Thoracic aorta (tissue), 2 donors: ENCODE measurements around the gene MRPL20. TPM values are rescaled to one million over a fixed set of nuclear protein-coding genes. Genes with fewer than 3 reads are reported as not detected.

ENCODE experiments used
- ATAC-seq: fragments of 150-250 bp; one replicate; pipeline ENCODE4 v1.8.0; 2017; ENCODE audit warnings: low read depth; ENCODE audit not compliant: insufficient number of reproducible peaks, low FRiP score
- DNase-seq: peaks from one replicate; pipeline ENCODE4 v3.0.0-alpha.2; 2020; ENCODE audit warnings: low spot score
- H3K27ac ChIP-seq, 2 donors: fragments of 200-600 bp; sonication (generic); 1 replicate in 1 of 2; 2 replicates in 1 of 2; pipeline ENCODE4 v1.5.1; 2016; ENCODE audit warnings: mild to moderate bottlenecking in 2 of 2, moderate library complexity in 2 of 2
- H3K27me3 ChIP-seq: fragments of 200-600 bp; sonication (generic); replicated peaks from 2 replicates; pipeline ENCODE4 v1.6.0; 2016; ENCODE audit warnings: mild to moderate bottlenecking; ENCODE audit not compliant: insufficient read depth
- H3K36me3 ChIP-seq: fragments of 200-600 bp; sonication (generic); one replicate; pipeline ENCODE4 v1.5.1; 2016
- H3K4me1 ChIP-seq, 2 donors: fragments of 200-600 bp; sonication (generic); 1 replicate in 1 of 2; 2 replicates in 1 of 2; pipeline versions ENCODE4 v1.5.1 to v1.6.0; 2016; ENCODE audit warnings: low read depth in 2 of 2, mild to moderate bottlenecking in 1 of 2; ENCODE audit not compliant: control insufficient read depth in 1 of 2
- H3K4me3 ChIP-seq: fragments of 200-600 bp; sonication (generic); 2 replicates; pipeline ENCODE4 v1.5.1; 2016; ENCODE audit warnings: mild to moderate bottlenecking
- H3K9me3 ChIP-seq: fragments of 200-600 bp; sonication (generic); 2 replicates; pipeline ENCODE4 v1.5.1; 2016
- CTCF ChIP-seq: fragments of 200-600 bp; sonication (generic); IDR thresholded peaks from one replicate; pipeline ENCODE4 v1.5.1; 2019; ENCODE audit warnings: antibody characterized with exemption
- total RNA-seq, 2 donors: library from RNA; depleted of rRNA; stranded (reverse); fragments of >200 nt; gene quantifications; one replicate each; pipeline versions ENCODE4 v1.1.0 to v1.2.3, GENCODE V29; 2016

MRPL20 gene
- total RNA-seq, 2 donors from 2014 or later, result 96.9 to 121 TPM

- Histone ChIP-seq H3K36me3 (peaks cover 7% of the 10 kb centered on the region), H3K4me3 (peak within 1 kb of the TSS; percentile 81), H3K4me1 (peaks cover 22 to 29% of the 10 kb centered on the region in 2 donors), H3K27me3 (no peaks in the 10 kb centered on the region), H3K9me3 (no peaks in the 10 kb centered on the region), H3K27ac (peak within 1 kb of the TSS; percentile 95 to 99)
- TF ChIP-seq CTCF, result peak; percentile 22
- ATAC-seq (peak; percentile 91), DNase-seq (peak; percentile 96)
Measured at GRCh38 chr1:1374929-1375662, 32.0 kb downstream of the MRPL20 start, which contains the start of gene AURKAIP1. Gene AURKAIP1 (minus strand): TSS chr1:1375207. CDS start chr1:1374756, 451 bp downstream.

GRCh38 chr1:1374589-1374928 lies 32.5 kb downstream of the MRPL20 start:
- peak overlapping the region; percentile 95 to 99 for H3K27ac ChIP-seq
- H3K9me3 ChIP-seq, result no peaks in the 10 kb centered on the region
- H3K27me3 ChIP-seq, result no peaks in the 10 kb centered on the region
- TF ChIP-seq CTCF, result no peak
- H3K4me1 ChIP-seq, result peaks cover 22 to 29% of the 10 kb centered on the region in 2 donors
- DNase-seq (no peak), ATAC-seq (no peak)
- peaks cover 7% of the 10 kb centered on the region for H3K36me3 ChIP-seq
- H3K4me3 ChIP-seq, result peak overlapping the region; percentile 81

GRCh38 chr1:1373815-1374588 lies 33.1 kb downstream of the MRPL20 start:
- Histone ChIP-seq H3K27me3 (no peaks in the 10 kb centered on the region), H3K4me1 (peaks cover 22 to 29% of the 10 kb centered on the region in 2 donors), H3K4me3 (peak overlapping the region; percentile 81), H3K27ac (peak overlapping the region in 1 of 2 donors; percentile 99), H3K9me3 (no peaks in the 10 kb centered on the region), H3K36me3 (peaks cover 7% of the 10 kb centered on the region)
- DNase-seq, result no peak
- TF ChIP-seq CTCF, result no peak
- no peak for ATAC-seq

- no peaks in the 10 kb centered on the region for H3K9me3 ChIP-seq
- DNase-seq (no peak), ATAC-seq (no peak)
- H3K4me1 ChIP-seq, result peaks cover 22 to 29% of the 10 kb centered on the region in 2 donors
- no peaks in the 10 kb centered on the region for H3K27me3 ChIP-seq
- H3K4me3 ChIP-seq, result no peak overlapping the region
- TF ChIP-seq CTCF, result no peak
- H3K27ac ChIP-seq, result no peak overlapping the region
- peaks cover 7% of the 10 kb centered on the region for H3K36me3 ChIP-seq
Measured at GRCh38 chr1:1373051-1373814, 33.9 kb downstream of the MRPL20 start.
